ENCODE results near the gene KLK1. TPM values are rescaled to one million over a fixed set of nuclear protein-coding genes. Genes with fewer than 3 reads are reported as not detected.

KLK1 gene
- total RNA-seq, 4 donors from 2014 or later: 24.5 to 60.2 (median 47.3) TPM

DNA sequence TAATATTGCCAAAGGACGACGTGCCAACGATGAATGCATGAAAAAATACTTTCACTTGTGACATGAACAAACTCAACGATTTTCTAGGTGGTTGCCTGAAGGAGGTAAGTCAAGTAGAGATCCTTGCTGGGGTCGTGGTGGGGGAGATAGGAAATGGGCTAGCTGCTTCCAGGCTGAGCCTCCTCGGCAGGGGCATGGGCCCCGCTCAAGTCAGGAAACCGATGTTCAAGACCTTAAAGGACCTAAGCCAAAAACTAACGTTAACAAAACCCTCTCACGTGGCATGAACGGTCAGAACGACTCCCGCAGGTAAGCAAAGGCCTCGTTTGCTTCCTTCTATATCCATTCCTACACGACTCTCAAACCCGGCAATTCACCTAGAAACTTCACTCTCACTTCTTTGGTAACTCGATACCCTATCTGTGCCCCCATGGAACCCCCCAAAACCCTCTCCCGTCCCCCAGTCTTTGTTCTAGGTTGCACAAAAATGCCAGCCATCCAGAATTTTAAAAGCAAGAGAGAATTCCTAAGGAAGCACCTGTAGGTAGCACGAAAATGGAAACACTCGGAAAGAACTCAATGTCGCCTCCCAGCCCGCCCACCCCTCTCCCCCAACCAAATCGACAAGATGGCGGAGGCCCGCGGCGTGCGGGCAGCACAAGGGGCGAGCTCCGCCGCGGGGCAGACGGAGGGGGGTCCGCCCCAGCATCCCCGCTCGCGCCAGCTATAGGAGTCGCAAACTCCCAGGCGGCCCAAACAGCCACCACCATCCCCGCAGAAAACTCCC, 19.8 kb downstream of the KLK1 start:
- Histone ChIP-seq H3K27ac (peak overlapping the region; percentile 80 to 98 (median 94)), H3K36me3 (peaks cover 0 to 10% (median 0%) of the 10 kb centered on the region in 3 donors), H3K4me3 (peak overlapping the region; percentile 69 to 95 (median 85)), H3K27me3 (no peaks in the 10 kb centered on the region), H3K4me1 (peaks cover 0 to 18% (median 3%) of the 10 kb centered on the region in 4 donors), H3K9me3 (no peaks in the 10 kb centered on the region)
- no peak for DNase-seq
- TF ChIP-seq POLR2A (IDR thresholded peaks at IDR 0.05): no peak
- TF ChIP-seq, protein P1, sequence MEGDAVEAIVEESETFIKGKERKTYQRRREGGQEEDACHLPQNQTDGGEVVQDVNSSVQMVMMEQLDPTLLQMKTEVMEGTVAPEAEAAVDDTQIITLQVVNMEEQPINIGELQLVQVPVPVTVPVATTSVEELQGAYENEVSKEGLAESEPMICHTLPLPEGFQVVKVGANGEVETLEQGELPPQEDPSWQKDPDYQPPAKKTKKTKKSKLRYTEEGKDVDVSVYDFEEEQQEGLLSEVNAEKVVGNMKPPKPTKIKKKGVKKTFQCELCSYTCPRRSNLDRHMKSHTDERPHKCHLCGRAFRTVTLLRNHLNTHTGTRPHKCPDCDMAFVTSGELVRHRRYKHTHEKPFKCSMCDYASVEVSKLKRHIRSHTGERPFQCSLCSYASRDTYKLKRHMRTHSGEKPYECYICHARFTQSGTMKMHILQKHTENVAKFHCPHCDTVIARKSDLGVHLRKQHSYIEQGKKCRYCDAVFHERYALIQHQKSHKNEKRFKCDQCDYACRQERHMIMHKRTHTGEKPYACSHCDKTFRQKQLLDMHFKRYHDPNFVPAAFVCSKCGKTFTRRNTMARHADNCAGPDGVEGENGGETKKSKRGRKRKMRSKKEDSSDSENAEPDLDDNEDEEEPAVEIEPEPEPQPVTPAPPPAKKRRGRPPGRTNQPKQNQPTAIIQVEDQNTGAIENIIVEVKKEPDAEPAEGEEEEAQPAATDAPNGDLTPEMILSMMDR (IDR thresholded peaks at IDR 0.05): no peak

DNA sequence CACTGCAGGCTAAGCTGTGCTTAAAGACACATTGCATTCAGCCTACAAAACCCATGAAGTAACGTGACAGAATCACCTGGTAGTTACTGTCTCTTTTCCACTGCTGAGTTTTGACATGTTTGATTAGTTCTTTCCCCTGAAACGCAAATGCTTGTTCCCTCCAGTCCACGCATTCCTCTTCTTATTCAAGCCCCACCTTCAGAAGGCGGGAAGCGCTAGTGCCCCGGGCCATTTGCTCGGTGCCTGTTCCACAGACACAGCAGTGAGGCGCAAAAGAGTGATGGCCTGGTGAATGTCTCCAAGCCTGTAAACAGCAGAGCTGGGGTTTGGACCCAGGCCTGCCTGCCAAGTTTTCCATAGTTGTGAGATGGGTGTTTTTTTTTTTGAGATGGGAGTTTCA, 22.5 kb downstream of the KLK1 start:
- no peak overlapping the region for H3K4me3 ChIP-seq
- H3K36me3 ChIP-seq: peaks cover 0 to 29% (median 0%) of the 10 kb centered on the region in 3 donors
- no peak for DNase-seq
- no peaks in the 10 kb centered on the region for H3K27me3 ChIP-seq
- no peak for TF ChIP-seq POLR2A (IDR thresholded peaks at IDR 0.05)
- TF ChIP-seq, protein P1 (IDR thresholded peaks at IDR 0.05): no peak
- peaks cover 0 to 18% (median 3%) of the 10 kb centered on the region in 4 donors for H3K4me1 ChIP-seq
- H3K27ac ChIP-seq: no peak overlapping the region
- no peaks in the 10 kb centered on the region for H3K9me3 ChIP-seq

DNA sequence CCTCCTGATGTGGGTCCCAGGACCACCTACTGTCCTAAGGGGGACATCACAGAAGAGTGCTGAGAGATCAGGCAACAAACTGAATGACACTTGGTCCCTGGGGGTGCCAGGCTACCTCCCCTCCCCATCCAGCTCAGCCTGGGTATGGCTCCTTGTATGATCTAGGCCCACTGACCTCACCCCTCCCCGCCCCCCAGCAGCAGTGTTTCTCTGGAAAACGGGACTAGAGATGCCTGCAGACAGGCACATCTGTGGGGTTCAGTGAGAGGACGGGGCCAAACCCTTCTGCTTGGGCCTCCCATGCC, 24.1 kb downstream of the KLK1 start:
- no peak overlapping the region for H3K4me3 ChIP-seq
- H3K9me3 ChIP-seq: no peaks in the 10 kb centered on the region
- H3K27me3 ChIP-seq: no peaks in the 10 kb centered on the region
- no peak for DNase-seq
- H3K27ac ChIP-seq: no peak overlapping the region
- H3K36me3 ChIP-seq: peaks cover 0 to 29% (median 0%) of the 10 kb centered on the region in 3 donors
- TF ChIP-seq POLR2A (IDR thresholded peaks at IDR 0.05): no peak
- TF ChIP-seq, protein P1 (IDR thresholded peaks at IDR 0.05): no peak
- peaks cover 0 to 18% (median 3%) of the 10 kb centered on the region in 4 donors for H3K4me1 ChIP-seq

DNA sequence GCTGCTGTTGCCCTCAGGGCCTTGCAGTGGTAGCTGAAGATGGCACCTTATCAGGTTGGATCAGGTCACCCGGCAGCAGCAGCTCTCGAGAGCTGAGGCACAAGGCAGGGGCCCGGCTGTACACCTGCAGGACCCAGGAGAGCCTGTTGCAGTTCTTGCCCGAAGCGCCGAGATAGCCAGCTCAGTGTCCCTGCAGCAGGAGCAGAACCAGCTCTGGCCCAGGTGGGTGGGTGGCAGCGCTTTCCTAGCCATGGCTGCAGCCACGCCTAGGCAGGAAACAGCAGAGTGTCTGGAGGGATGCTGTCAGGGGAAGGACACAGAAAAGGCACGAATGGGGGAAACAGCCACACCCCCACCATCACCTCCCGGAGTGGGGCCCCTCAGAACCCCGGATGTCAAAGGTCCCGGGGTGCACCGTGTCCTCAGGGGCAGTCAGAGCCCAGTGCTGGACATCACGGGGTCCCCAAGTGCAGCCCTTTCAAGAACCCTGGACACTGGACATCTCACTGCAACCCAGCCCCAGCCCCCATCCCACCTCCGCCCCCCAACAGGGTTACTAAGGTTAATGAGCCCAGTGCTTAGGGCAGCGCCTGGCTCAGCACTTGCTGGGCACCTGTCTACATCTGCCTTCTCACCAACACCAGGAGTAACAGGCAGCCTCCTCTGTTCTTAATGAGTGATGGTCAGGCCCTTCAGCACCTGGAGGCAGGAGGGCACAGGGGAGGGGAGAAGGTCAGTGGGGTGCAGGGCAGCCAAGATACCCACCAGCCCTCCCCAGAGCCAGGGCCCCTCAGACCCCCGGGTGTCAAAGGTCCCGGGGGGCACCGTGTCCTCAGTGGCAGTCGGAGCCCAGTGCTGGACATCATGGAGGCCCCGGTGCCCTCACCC, 24.7 kb downstream of the KLK1 start:
- no peak for DNase-seq
- Histone ChIP-seq H3K4me3 (no peak overlapping the region), H3K36me3 (peaks cover 0 to 29% (median 0%) of the 10 kb centered on the region in 3 donors), H3K9me3 (no peaks in the 10 kb centered on the region), H3K27me3 (no peaks in the 10 kb centered on the region), H3K27ac (no peak overlapping the region), H3K4me1 (peaks cover 0 to 21% (median 3%) of the 10 kb centered on the region in 4 donors)
- TF ChIP-seq, protein P1 (IDR thresholded peaks at IDR 0.05): no peak
- TF ChIP-seq POLR2A (IDR thresholded peaks at IDR 0.05): no peak

DNA sequence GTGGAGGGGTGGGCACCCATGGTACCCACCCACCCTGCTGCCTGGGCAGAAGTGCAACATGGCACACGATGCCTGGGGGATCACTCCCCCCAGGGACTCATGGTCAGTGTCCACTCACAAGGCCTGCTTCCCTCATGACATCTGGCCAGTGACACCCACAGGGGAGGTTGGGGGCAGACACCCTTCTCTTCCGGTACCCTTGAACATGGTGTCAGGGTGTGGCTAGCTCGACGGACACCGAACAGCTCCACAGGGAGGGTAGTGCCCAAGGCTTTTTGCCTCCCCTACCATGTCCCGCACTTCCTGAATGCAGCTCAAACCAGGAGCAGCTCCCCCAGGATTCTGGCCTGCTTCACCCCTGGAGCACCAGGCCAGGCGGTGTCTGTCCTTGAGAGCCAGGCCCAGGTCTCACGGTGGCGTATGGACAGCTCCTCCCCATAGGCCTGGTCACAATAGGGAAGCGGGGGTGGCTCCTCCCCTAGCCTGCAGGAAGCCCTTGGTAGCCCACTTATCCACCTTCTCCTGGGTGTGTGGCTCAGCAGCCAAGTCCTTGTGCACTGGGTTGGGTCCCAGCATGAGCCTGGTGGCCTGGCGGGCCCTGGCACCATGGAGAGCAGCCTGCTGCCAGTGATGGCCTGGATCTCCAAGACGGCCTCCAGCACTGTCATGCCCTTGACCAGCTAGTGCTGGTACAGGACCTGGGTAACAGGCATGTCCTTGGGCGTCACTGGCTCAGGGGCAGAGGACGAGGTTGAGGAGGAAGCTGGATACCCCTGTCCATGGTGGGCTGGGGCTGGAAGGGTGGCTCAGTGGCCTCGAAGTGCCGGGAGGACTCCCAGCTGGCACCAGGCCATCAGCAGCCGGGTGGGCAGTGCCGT, 25.6 kb downstream of the KLK1 start:
- Histone ChIP-seq H3K27me3 (no peaks in the 10 kb centered on the region), H3K36me3 (peaks cover 0 to 29% (median 0%) of the 10 kb centered on the region in 3 donors), H3K4me1 (peaks cover 0 to 13% (median 1%) of the 10 kb centered on the region in 4 donors), H3K27ac (no peak overlapping the region), H3K4me3 (no peak overlapping the region), H3K9me3 (no peaks in the 10 kb centered on the region)
- TF ChIP-seq, protein P1 (IDR thresholded peaks at IDR 0.05): no peak
- no peak for TF ChIP-seq POLR2A (IDR thresholded peaks at IDR 0.05)
- no peak for DNase-seq
